Caki2 (cell line): ENCODE results near the gene TADA3. TPM values are rescaled to one million over a fixed set of nuclear protein-coding genes. Genes with fewer than 3 reads are reported as not detected.
A peak's percentile ranks its signal among the peaks of the same experiment; 100 is the strongest.
"Not testable (repeated sequence)": the region's sequence is repeated elsewhere in the genome, so short reads cannot be mapped to it uniquely, and the experiment has no call there.

ENCODE experiments used
- DNase-seq: peaks from one replicate; pipeline ENCODE4 v3.0.0-alpha.2; 2015; ENCODE audit warnings: low read depth
- in situ Hi-C: cut with HindIII; loops from 2 replicates; pipeline ENCODE4 v1.10.0; 2016; ENCODE audit warnings: low sequenced_read_pairs, low pct_unique_long_range_greater_than_20kb, mixed read lengths
- total RNA-seq: library from RNA; depleted of rRNA; stranded (reverse); fragments of >200 nt; shearing (Covaris generic); gene quantifications from 2 replicates; pipeline ENCODE4 v1.2.3, GENCODE V29; 2014; ENCODE audit warnings: low replicate concordance

The TADA3 gene
- total RNA-seq, 1 experiment from 2014 or later = 86.1 TPM

DNA sequence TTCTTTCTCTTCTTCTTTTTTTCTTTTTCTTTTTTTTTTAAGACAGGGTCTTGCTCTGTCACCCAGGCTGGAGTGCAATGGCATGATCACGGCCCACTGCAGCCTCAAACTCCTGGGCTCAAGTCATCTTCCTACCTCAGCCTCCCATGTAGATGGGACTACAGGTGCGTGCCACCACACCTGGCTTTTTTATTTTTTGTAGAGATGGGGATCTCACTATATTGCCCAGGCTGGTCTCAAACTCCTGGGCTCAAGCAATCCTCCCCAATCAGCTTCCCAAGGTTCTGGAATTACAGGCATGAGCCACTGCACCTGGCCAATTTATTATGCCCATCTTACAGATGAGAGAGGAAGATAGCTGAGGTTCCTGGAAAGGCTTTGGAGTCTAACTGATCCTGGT lies 21.3 kb downstream of the TADA3 start:
- in situ Hi-C loops, DNase-seq: not testable (repeated sequence)

DNA sequence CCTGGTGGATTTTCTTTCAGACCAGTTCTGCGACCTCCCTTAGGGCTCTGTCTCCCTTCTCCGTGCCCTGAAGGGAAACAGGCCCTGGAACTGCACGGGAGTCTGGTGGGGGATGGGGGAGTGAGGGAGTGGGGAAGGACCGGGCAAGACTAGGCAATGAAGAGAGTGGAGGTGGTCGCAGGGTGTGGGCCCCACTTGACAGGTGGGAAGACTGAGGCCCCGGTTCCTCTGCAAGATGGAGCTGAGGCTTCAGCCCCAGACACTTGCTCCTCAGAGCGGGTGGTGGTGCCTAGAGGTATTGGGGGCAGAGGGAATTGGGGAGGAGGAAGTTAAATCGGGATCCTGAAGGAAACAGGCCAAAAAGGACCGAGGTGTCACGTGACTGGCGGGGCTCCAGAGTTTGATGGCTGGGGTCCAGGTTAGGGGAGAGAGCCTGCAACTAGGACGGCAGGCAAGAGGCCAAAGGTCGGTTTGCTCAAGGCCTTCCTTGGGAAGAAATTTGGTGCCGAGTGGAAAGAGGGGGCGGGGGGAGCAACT lies 21.9 kb downstream of the TADA3 start:
- DNase-seq = no peak
- in situ Hi-C loops = no loop called here

DNA sequence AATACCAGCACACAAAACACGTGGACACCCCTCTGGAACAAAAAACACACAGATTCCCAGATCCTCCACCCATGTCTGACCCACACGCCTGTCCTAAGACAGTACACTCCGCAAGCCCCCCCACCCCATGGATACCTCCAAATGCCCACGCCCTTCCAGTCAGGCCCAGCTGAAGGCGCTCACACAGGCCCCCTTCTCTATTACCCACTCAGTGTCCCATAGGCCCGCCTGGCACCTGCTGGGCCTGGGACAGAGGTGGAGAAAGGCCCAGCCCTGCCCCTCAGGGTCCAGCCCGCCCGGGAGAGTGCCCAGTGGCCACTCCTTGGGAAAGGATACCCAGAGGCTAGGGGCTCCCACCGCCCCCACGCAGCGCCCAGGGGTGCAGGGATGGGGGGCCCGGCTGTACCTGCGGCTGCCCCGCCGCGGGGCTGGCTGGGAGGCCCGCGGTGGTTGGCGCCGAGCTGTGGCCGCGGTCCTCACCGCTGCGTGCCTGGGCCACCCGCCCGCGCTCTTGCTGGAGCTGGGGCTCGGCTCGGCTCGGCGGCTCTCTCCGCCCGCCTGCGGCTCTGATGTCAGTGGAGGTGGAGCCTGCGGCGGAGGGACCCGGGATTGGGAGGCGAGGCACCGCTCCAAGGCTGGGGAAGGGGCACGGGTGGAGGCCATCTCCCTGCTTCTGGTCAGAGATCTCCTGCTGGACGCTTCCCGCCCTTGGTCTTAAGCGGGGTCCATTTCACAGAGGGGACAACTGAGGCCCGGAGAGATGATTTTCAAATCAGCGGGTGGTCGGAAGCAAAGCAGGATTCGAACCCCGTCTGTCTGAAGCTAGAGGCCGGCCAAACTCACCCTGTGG lies 22.6 kb downstream of the TADA3 start, which contains the start of gene CAMK1:
Gene CAMK1 (minus strand): TSS at position 522 of the 850 bp plus-strand sequence. CDS start 2,198 bp downstream, outside the sequence.
- peak; percentile 50 for DNase-seq
- in situ Hi-C loops = no loop called here

DNA sequence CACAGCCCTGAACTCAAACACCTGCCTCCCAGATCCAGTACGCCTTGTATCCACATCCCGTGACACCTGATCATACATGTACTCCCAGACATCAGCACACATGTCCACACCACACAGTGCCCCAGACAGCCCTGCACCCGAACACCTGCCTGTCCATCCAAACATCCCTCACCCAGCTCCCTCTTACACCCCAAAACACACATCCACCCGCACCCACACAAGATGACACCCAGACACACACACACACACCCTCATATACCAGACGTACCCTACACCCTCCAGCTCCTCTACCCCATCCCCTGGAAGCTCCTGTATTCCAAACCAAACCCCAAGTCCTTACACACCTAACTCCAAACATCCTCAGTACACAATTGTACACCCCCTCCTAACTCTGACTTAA lies 23.3 kb downstream of the TADA3 start:
- in situ Hi-C loops = no loop called here
- no peak for DNase-seq

DNA sequence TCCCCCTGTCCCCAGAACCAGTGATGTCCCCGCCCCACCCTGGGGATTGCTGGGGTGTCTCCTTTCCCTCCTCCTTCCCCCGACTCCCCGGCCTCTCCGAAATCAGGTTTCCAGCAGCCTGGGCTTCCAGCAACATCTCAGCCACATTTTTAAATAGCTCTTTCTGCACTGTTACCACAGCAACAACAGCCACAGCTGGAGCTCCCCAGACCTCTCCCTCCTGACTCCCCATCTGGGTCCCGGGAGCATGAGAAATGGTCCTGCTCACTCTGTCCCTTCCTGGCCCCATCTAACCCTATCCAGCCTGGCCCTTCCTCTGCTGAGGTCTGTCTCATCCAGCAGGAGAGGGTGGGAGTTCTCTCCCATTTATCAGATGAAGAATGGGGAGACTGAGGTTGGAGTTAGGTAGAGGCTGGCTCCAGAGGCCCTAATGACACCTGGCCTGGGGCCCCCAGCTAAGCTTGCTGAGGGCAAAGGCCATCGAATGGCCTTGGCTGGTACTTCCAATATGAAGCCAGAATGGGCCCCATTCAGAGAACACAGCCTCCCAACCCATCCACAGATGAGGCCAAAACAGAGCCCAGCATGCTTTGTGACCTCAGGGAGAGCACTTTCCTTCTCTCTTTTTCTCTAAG lies 24.0 kb downstream of the TADA3 start:
- in situ Hi-C loops = no loop called here

DNA sequence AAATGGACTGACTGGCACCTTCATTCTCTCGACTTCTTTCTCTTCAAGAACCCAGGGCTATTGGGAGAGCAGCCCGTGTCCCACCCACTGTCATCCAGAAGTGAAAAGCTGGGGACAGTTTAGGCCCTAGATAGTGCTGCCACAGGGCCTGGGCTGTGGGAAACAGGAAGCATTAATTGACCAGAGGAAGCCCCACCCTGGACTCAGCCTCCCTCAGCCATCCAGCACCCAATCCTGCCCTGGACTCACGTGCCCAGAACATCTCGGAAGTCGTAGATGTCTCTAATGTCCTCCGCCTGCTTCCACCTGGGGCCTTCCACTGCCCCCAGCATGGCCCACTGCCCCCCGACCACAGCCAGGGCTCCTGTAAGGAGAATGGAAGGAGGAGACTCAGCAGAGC lies 24.9 kb downstream of the TADA3 start:
- DNase-seq = no peak
- in situ Hi-C loops = no loop called here

More for the DNA sequence above, 24.0 kb downstream of the TADA3 start:
- no peak for DNase-seq

DNA sequence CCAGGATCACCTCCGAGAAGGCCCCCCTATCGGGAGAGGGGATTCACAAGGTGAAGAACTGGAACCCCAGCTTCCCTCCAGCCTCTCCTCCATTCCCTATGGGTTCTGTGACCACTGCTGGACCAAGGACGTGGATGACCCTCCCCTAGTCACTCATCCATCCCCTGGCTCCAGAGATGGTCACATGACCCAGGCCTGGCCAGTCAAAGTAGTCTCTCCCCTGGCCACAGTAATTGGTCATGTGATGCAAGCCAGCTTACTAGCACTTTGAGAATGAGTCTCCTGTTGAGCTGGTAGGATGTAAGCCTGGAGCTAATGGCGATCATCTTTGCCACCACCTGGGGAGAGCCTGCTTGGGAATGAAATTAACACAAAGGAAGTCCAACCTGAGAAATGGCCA lies 26.4 kb downstream of the TADA3 start:
- DNase-seq = no peak
- in situ Hi-C loops = no loop called here

DNA sequence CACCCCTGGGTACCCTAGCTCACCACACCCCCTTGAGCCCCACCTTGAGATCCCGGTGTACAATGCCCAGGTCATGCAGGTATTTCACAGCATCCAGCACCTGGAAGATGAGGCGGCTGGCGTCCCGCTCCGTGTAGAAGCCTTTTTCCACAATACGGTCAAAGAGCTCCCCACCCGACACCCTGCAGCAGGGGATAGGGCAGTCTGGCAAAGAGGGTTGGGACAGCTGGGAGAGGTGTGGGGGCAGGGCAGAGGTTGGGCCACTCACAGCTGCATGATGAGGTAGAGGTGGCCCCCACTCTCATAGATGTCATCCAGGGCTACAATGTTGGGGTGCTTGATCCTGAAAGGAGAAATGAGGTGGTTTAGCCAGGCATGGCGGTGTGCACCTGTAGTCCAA lies 29.4 kb downstream of the TADA3 start:
- in situ Hi-C loops = no loop called here
- DNase-seq = no peak

DNA sequence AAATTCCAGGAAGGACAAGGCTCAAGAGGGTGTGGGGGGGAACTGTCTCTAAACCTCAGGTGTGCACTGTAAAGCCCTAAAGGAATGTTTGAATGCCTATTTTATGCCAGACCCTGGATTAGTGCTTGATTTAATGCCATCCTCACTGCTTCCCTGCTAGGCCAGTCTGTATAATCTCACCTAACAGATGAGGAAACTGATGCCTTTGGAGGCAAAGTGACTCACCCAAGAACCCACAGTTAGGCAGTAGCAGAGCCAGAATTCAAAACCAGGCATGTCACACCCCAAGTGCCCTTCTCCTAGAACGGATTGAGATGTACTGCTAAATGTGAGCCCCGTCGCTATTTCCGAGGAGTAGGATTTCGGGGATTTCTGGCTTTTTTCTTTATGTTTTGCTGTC lies 30.4 kb downstream of the TADA3 start:
- in situ Hi-C loops = no loop called here
- DNase-seq = no peak

DNA sequence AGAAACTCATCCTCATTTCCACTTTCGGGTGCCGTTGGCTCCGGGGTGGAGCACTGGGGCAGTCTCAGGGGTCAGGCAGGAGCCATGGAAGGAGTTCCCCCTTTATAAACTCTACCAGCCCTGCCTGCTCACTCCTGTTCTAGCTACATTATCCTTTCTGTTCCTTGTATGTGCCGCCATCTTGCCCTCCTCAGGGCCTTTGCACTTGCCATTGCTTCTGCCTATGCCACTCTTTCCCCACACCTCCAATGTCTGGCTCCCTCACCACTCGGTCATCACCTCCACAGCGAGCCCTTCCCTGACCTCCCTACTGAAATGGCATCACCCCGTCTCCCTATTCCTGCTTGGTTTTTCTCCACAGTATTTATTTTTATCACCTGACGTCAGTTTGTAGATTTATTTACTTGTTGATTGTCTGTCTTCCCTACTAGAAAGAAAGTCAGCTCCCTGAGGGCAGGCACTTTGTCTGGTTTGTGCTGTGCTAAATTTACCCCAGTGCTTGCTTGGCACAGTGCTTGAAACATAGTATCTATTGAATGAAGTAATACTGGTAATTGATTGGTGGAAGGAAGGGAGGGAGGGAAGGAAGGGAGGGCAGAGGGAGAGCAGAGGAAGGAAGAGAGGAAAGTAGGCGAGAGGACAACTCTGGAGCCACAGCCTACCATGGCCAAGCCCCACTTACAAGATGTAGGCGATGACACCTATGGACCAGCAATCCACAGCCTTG lies 31.3 kb downstream of the TADA3 start:
- no peak for DNase-seq
- in situ Hi-C loops = no loop called here

DNA sequence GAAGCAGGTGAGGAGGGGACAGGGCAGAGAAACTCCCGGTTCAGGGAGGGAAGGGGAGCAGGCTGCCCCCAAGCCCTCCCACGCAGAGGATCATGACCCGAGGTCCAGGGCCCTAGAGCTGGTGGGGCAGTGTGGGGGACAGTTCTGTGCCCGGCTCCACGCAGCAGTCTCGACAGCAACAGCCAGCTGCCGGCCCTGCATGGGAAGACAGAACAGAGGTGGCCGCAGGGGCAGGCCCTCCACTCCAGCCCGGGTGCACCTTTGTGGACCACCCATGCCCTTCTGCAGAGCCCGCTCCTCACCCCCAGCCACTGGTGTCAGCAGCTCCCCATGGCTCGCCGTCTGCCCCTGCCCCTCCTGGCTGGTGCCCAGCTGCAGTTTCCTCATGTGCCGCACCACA lies 34.8 kb downstream of the TADA3 start:
- DNase-seq = no peak
- in situ Hi-C loops = no loop called here

DNA sequence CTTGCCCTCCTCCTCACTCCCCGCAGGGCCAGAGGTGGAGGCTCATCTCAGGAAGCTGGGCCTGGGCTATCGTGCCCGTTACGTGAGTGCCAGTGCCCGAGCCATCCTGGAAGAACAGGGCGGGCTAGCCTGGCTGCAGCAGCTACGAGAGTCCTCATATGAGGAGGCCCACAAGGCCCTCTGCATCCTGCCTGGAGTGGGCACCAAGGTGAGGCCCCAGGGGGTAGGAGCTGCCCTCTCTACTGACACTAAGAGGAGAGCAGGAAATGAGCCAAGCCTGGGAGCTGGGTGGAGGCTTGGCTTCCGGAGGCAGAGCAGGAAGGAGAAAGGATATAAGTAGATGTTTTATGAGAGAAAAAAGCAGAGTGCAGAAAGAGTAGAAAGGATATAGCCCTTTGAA lies 37.6 kb downstream of the TADA3 start:
- in situ Hi-C loops = no loop called here
- no peak for DNase-seq

DNA sequence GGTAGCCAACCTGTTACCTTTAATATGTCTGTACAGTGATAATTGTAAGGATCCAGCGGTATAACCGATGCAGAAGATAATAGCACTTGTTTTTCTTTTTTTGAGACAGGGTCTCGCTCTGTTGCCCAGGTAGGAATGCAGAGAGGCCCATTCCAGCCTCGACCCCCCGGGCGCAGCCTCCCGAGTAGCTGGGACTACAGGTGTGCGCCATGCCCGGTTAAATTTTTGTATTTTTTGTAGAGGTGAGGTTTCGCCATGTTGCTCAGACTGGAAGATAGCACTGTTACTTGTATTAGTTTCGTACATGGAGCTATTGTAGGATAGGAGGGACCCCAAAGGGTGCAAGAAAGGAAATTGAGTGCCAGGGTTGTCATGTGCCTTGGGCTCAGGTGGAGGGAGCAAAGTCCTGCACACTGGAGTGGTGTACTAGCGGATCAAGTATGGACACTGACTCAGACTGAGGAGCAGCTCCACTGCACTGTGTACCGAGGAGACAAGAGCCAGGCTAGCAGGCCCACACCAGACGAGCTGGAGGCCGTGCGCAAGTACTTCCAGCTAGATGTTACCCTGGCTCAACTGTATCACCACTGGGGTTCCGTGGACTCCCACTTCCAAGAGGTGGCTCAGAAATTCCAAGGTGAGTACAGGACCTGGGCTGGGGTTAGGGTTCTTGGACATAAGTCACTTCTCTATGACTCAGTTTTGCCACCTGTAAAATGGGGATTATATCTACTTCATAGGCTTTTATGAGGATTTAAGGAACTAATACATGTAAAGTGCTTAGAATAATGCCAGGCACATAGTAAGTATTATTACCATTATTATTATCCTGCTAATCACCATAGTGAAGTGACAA lies 41.5 kb downstream of the TADA3 start:
- in situ Hi-C loops = no loop called here
- DNase-seq = no peak

DNA sequence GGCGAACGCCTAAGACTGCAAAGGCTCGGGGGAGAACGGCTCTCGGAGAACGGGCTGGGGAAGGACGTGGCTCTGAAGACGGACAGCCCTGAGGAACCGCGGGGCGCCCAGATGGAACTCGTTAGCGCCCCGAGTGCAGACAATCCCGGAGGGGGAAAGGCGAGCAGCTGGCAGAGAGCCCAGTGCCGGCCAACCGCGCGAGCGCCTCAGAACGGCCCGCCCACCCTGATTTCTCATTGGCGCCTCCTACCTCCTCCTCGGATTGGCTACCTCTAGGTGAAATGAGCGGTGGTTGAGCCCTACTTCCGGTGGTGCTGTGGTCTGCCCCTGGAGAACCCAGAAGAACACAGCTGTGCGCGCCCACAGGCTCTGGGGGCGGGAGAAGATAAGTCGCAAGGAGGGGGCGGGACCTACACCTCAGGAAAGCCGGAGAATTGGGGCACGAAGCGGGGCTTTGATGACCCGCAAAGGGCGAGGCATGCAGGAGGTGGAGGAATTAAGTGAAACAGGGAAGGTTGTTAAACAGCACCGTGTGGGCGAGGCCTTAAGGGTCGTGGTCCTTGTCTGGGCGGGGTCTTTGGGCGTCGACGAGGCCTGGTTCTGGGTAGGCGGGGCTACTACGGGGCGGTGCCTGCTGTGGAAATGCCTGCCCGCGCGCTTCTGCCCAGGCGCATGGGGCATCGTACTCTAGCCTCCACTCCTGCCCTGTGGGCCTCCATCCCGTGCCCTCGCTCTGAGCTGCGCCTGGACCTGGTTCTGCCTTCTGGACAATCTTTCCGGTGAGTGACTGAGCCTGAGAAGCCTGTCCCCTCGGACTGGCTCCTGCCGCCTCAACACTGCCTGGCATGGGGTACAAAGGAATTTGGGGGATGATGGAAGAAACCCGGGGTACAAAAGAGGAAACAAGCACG lies 42.4 kb downstream of the TADA3 start, which contains the start of gene OGG1:
Gene OGG1 (plus strand): TSS at position 308 of the 911 bp plus-strand sequence. CDS start 335 bp downstream, at position 643.
- in situ Hi-C loops = no loop called here
- peak; percentile 95 for DNase-seq

DNA sequence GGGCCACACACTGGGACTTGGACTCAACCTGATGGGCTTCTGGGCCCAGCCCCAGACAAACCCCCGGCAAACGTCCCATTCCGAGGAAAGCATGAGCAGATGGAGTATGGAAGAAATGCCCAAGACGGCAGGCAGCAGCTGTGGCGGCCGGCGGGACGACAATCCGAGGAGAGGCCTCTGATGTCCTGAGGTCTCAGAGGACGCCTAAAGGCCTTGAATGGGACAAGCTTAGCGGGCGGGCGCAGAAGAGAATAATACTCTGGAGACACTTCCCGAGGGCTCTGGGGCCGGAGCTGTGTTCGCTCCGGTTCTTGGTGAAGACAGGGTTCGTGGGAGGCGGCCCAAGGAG lies 43.0 kb downstream of the TADA3 start:
- in situ Hi-C loops = no loop called here

DNA sequence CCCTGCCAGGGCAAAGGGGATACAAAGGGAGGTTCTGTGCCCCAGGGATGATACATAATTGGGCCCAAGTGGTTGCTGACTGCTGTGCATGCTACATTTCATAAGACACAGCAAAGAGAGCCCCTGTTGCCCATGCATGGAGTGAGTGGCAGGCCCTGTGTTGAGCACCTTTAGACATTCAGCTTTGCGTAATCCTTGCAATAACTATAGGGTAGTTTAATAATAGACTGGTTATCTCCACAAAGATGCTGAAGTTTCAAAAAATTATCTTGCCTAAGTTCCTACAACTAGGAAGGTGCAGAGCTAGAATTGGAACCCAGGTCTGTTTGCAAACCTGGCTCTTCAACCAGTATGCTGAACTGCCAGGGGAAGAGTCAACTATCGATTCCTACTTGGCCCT lies 44.2 kb downstream of the TADA3 start:
- in situ Hi-C loops = no loop called here
- no peak for DNase-seq

More for the DNA sequence above, 43.0 kb downstream of the TADA3 start:
- no peak for DNase-seq

DNA sequence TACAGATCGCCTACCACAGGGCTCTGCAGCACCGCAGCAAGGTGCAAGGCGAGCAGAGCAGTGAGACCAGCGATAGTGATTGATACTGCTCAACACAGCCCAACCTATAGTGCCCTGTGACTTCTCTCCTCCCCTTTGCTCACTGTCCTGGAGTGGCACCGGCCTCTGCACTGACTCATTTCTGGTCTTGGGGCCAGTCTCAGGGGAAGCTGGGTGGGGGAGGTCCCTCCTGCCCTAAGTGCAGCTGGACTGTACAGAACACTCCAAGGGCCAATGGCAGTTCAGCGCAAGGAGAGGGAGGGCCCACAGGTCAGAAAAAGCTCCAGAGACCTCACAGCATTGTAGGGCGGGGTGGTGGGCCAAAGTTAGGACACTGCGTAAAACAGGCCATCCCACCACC lies 45.0 kb downstream of the TADA3 start:
- DNase-seq = peak; percentile 18
- in situ Hi-C loops = no loop called here
